ENCODE results near the gene HSP90AA1.

DNA sequence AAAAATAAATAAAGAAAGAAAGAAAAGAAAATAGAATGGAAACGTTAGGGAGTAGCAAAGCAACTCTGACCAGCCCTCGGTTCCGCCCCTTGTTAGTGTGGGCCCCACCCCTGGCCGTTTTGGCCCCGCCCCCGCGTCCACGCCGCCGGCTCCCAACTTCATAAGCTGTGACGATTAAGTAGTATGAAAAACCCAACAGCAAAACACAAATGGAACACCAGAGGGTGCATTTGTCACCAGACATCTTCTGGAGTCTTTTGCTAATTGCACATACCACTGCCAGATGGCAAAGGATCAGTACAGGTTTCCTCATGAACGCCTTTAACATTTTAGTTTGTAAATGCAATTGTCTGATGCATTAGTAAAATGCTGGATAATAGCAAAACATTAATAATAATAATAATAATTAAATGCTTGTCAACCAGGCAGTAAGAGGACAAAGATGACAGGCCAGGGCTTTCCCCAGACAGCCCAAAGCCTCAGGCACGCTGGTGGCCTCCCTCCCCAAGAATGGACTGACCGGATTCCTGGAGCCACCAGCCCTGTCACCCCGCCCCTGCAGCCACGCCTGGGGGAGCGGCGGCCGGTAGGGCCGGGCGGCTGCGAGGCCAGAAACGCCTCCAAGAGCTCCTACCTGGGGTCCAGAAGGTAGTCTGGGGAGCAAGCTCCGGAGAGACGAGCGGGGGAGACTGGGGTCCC lies 23.6 kb downstream of the HSP90AA1 start:
- no peak for TF ChIP-seq POLR2A (IDR thresholded peaks at IDR 0.05)
- TF ChIP-seq, protein P1, sequence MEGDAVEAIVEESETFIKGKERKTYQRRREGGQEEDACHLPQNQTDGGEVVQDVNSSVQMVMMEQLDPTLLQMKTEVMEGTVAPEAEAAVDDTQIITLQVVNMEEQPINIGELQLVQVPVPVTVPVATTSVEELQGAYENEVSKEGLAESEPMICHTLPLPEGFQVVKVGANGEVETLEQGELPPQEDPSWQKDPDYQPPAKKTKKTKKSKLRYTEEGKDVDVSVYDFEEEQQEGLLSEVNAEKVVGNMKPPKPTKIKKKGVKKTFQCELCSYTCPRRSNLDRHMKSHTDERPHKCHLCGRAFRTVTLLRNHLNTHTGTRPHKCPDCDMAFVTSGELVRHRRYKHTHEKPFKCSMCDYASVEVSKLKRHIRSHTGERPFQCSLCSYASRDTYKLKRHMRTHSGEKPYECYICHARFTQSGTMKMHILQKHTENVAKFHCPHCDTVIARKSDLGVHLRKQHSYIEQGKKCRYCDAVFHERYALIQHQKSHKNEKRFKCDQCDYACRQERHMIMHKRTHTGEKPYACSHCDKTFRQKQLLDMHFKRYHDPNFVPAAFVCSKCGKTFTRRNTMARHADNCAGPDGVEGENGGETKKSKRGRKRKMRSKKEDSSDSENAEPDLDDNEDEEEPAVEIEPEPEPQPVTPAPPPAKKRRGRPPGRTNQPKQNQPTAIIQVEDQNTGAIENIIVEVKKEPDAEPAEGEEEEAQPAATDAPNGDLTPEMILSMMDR (IDR thresholded peaks at IDR 0.05 in 4 of 5, conservative IDR thresholded peaks at IDR 0.05 in 1 of 5), result peak in 3 of 5 experiments; percentile 23 to 45 (median 43)

All from gastrocnemius medialis (tissue), 4 donors.